Uterus (tissue), 2 donors: ENCODE measurements around the gene RBMS1.

Experiments used
- POLR2A ChIP-seq, 2 donors: fragments of 450-650 bp; IDR thresholded peaks; one replicate each; pipeline ENCODE4 v1.6.1; 2016; ENCODE audit warnings: antibody characterized with exemption in 2 of 2, mild to moderate bottlenecking in 1 of 2, moderate library complexity in 1 of 2
- TF ChIP-seq, protein P1 (sequence below), 4 experiments: fragments of 200-600 bp in 2 of 4; fragments of 450-650 bp in 2 of 4; sonication (generic) in 2 of 4; IDR thresholded peaks; one replicate each; pipeline ENCODE4 v1.5.1; 2016 to 2019; ENCODE audit warnings: antibody characterized with exemption in 4 of 4, mild to moderate bottlenecking in 2 of 4, moderate library complexity in 1 of 4

- TF ChIP-seq, protein P1, sequence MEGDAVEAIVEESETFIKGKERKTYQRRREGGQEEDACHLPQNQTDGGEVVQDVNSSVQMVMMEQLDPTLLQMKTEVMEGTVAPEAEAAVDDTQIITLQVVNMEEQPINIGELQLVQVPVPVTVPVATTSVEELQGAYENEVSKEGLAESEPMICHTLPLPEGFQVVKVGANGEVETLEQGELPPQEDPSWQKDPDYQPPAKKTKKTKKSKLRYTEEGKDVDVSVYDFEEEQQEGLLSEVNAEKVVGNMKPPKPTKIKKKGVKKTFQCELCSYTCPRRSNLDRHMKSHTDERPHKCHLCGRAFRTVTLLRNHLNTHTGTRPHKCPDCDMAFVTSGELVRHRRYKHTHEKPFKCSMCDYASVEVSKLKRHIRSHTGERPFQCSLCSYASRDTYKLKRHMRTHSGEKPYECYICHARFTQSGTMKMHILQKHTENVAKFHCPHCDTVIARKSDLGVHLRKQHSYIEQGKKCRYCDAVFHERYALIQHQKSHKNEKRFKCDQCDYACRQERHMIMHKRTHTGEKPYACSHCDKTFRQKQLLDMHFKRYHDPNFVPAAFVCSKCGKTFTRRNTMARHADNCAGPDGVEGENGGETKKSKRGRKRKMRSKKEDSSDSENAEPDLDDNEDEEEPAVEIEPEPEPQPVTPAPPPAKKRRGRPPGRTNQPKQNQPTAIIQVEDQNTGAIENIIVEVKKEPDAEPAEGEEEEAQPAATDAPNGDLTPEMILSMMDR (IDR thresholded peaks at IDR 0.05), result no peak
- TF ChIP-seq POLR2A (IDR thresholded peaks at IDR 0.05), result no peak
These were observed 104.9 kb downstream of the RBMS1 start for GRCh38 chr2:160388464-160389263.
